Measurements from ENCODE around the gene PPP1R13B.

PPP1R13B gene

DNA sequence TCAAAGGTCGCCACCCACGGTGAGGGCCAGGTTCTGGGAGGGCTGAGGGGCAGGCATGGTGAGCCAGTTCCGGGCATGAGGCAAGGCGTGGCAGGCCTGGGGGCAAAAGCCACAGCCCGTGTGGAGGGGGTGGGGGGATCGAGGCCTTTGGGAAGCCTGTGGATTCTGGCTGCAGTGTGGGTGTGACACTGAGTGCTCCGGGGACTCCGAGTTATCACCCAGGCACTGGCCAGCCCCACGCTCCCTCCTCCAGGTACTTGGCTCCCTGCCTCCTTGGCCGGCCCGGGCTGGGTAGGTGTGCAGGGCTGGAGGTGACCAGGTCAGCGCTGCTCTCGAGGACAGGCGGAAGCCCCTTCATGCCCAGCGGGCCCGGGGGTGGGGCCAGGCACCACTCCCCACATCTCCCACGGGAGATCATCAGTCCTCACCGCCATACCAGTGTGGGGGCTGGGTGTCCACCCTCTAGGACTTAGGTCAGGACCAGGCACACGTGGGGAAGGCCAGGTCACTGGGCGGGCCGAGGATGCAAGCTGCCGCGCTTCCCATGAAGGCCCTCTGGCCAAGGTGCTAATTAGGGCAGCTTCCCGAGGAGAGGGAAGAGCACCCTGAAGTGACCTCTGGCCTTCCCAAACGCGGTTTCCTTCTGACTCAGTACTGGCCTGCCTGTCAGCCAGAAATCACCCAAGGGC lies 46.8 kb upstream of the PPP1R13B start:
- H2AFZ ChIP-seq (ENCODE audit: low read length), result no peak overlapping the region
- no peaks in the 10 kb centered on the region for H3F3A ChIP-seq (ENCODE audit: insufficient read depth, low read length)
- no peaks in the 10 kb centered on the region for H3K79me2 ChIP-seq (ENCODE audit: insufficient read depth, low read length)
- H3K9me2 ChIP-seq (ENCODE audit: low read depth, low read length), result no peaks in the 10 kb centered on the region
- no peak for TF ChIP-seq EZH2 (IDR thresholded peaks at IDR 0.05; ENCODE audit: borderline replicate concordance, low read length)
- TF ChIP-seq, protein P1, sequence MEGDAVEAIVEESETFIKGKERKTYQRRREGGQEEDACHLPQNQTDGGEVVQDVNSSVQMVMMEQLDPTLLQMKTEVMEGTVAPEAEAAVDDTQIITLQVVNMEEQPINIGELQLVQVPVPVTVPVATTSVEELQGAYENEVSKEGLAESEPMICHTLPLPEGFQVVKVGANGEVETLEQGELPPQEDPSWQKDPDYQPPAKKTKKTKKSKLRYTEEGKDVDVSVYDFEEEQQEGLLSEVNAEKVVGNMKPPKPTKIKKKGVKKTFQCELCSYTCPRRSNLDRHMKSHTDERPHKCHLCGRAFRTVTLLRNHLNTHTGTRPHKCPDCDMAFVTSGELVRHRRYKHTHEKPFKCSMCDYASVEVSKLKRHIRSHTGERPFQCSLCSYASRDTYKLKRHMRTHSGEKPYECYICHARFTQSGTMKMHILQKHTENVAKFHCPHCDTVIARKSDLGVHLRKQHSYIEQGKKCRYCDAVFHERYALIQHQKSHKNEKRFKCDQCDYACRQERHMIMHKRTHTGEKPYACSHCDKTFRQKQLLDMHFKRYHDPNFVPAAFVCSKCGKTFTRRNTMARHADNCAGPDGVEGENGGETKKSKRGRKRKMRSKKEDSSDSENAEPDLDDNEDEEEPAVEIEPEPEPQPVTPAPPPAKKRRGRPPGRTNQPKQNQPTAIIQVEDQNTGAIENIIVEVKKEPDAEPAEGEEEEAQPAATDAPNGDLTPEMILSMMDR (IDR thresholded peaks at IDR 0.05; ENCODE audit: low read length), result no peak
- H3K9me3 ChIP-seq (ENCODE audit: low read length), result no peaks in the 10 kb centered on the region
- no peaks in the 10 kb centered on the region; the same call in 1 of the 2 replicates for H3K27me3 ChIP-seq (ENCODE audit: insufficient read depth, low read length)
- H3K4me2 ChIP-seq (ENCODE audit: low read length), result no peak overlapping the region
- no peaks in the 10 kb centered on the region for H3K36me3 ChIP-seq (ENCODE audit: insufficient read depth, low read length)
- H3K9ac ChIP-seq (ENCODE audit: low read length), result no peak overlapping the region
- no peak overlapping the region for H3K27ac ChIP-seq (ENCODE audit: low read depth, low read length, poor library complexity, severe bottlenecking)
- no peak overlapping the region for H3K4me3 ChIP-seq (ENCODE audit: low read depth, low read length, poor library complexity, severe bottlenecking)
- H4K20me1 ChIP-seq (ENCODE audit: insufficient read depth, low read length), result no peaks in the 10 kb centered on the region
- H3K4me1 ChIP-seq (ENCODE audit: insufficient read depth, low read length, severe bottlenecking), result peaks cover 3% of the 10 kb centered on the region

GRCh38 chr14:103892247-103892646 lies 44.9 kb upstream of the PPP1R13B start:
- Histone ChIP-seq H2AFZ (ENCODE audit: low read length) (no peak overlapping the region), H3K27ac (ENCODE audit: low read depth, low read length, poor library complexity, severe bottlenecking) (no peak overlapping the region), H3K27me3 (ENCODE audit: insufficient read depth, low read length) (peaks cover under 1% of the 10 kb centered on the region; the same call in 1 of the 2 replicates), H3K4me3 (ENCODE audit: low read depth, low read length, poor library complexity, severe bottlenecking) (no peak overlapping the region), H3K79me2 (ENCODE audit: insufficient read depth, low read length) (no peaks in the 10 kb centered on the region), H3K4me1 (ENCODE audit: insufficient read depth, low read length, severe bottlenecking) (peaks cover 5% of the 10 kb centered on the region), H3F3A (ENCODE audit: insufficient read depth, low read length) (no peaks in the 10 kb centered on the region), H3K9me3 (ENCODE audit: low read length) (no peaks in the 10 kb centered on the region), H4K20me1 (ENCODE audit: insufficient read depth, low read length) (no peaks in the 10 kb centered on the region), H3K9me2 (ENCODE audit: low read depth, low read length) (no peaks in the 10 kb centered on the region), H3K4me2 (ENCODE audit: low read length) (no peak overlapping the region), H3K36me3 (ENCODE audit: insufficient read depth, low read length) (no peaks in the 10 kb centered on the region), H3K9ac (ENCODE audit: low read length) (no peak overlapping the region)
- TF ChIP-seq, protein P1 (IDR thresholded peaks at IDR 0.05; ENCODE audit: low read length), result no peak
- TF ChIP-seq EZH2 (IDR thresholded peaks at IDR 0.05; ENCODE audit: borderline replicate concordance, low read length), result no peak

DNA sequence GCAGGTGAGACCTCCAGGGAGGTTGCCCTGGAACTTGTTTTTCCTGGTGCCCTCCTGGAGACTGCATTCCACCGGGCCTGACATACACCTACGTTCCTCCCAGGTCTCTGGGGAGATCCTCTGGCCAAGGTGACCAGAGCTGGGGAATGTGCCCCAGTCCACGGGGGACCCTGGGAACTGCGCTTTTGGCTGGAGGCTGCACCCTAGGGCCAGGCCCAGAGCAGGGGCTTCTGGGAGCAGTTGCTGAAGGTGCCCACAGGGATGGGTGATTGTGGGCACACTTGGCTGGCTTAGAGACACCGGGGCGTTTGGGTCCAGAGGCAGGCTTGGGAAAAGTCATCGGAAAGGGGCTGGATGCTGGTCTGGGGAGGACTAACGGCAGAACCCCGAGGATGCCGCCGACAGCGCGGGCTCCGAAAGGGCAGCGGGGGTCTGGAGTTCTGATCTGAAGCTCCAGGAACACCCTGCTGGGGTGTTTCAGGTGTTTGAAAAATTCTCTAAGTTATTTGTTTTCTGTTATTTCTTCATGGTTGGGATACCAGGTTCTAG lies 44.4 kb upstream of the PPP1R13B start:
- H3K27ac ChIP-seq (ENCODE audit: low read depth, low read length, poor library complexity, severe bottlenecking), result no peak overlapping the region
- H2AFZ ChIP-seq (ENCODE audit: low read length), result no peak overlapping the region
- H4K20me1 ChIP-seq (ENCODE audit: insufficient read depth, low read length), result no peaks in the 10 kb centered on the region
- peaks cover 5% of the 10 kb centered on the region for H3K4me1 ChIP-seq (ENCODE audit: insufficient read depth, low read length, severe bottlenecking)
- H3K9me3 ChIP-seq (ENCODE audit: low read length), result no peaks in the 10 kb centered on the region
- H3K27me3 ChIP-seq (ENCODE audit: insufficient read depth, low read length), result peaks cover 6% of the 10 kb centered on the region; the same call in 1 of the 2 replicates
- no peak overlapping the region for H3K4me3 ChIP-seq (ENCODE audit: low read depth, low read length, poor library complexity, severe bottlenecking)
- no peaks in the 10 kb centered on the region for H3F3A ChIP-seq (ENCODE audit: insufficient read depth, low read length)
- TF ChIP-seq EZH2 (IDR thresholded peaks at IDR 0.05; ENCODE audit: borderline replicate concordance, low read length), result no peak
- TF ChIP-seq, protein P1 (IDR thresholded peaks at IDR 0.05; ENCODE audit: low read length), result no peak
- H3K79me2 ChIP-seq (ENCODE audit: insufficient read depth, low read length), result no peaks in the 10 kb centered on the region
- no peaks in the 10 kb centered on the region for H3K36me3 ChIP-seq (ENCODE audit: insufficient read depth, low read length)
- H3K4me2 ChIP-seq (ENCODE audit: low read length), result no peak overlapping the region
- H3K9ac ChIP-seq (ENCODE audit: low read length), result no peak overlapping the region
- H3K9me2 ChIP-seq (ENCODE audit: low read depth, low read length), result no peaks in the 10 kb centered on the region
